Spleen (tissue), 11 donors: ENCODE results near the gene ACER3. TPM values are rescaled to one million over a fixed set of nuclear protein-coding genes. Genes with fewer than 3 reads are reported as not detected.

ENCODE experiments used
- DNase-seq: peaks from one replicate; pipeline ENCODE4 v3.0.0-alpha.2; 2020
- H3K27ac ChIP-seq, 8 donors: fragments of 200-600 bp; sonication (generic) in 7 of 8; 1 replicate in 4 of 8; 2 replicates in 4 of 8; pipeline versions ENCODE4 v1.5.0 to v1.8.0; 2016 to 2021; ENCODE audit warnings: inconsistent platforms in 4 of 8, mild to moderate bottlenecking in 4 of 8, moderate library complexity in 1 of 8
- H3K27me3 ChIP-seq, 7 donors: fragments of 200-600 bp; sonication (generic) in 6 of 7; replicated peaks in 1 of 7; 1 replicate in 4 of 7; 2 replicates in 3 of 7; pipeline versions ENCODE4 v1.5.0 to v1.8.0; 2016 to 2021; ENCODE audit warnings: inconsistent platforms in 3 of 7, mild to moderate bottlenecking in 1 of 7
- H3K36me3 ChIP-seq, 6 donors: fragments of 200-600 bp; sonication (generic) in 5 of 6; 1 replicate in 4 of 6; 2 replicates in 2 of 6; pipeline versions ENCODE4 v1.5.0 to v1.8.0; 2016 to 2021; ENCODE audit warnings: inconsistent platforms in 2 of 6
- H3K4me1 ChIP-seq, 6 donors: fragments of 200-600 bp; sonication (generic) in 5 of 6; 1 replicate in 3 of 6; 2 replicates in 3 of 6; pipeline versions ENCODE4 v1.5.0 to v1.8.0; 2016 to 2021; ENCODE audit warnings: inconsistent platforms in 3 of 6
- H3K4me3 ChIP-seq, 8 donors: fragments of 200-600 bp; sonication (generic) in 7 of 8; 1 replicate in 4 of 8; 2 replicates in 4 of 8; pipeline versions ENCODE4 v1.5.0 to v1.8.0; 2016 to 2021; ENCODE audit warnings: inconsistent platforms in 4 of 8, mild to moderate bottlenecking in 4 of 8, moderate library complexity in 2 of 8
- H3K9me3 ChIP-seq, 8 donors: fragments of 200-600 bp; sonication (generic) in 7 of 8; 1 replicate in 4 of 8; 2 replicates in 4 of 8; pipeline versions ENCODE4 v1.5.0 to v1.8.0; 2016 to 2021; ENCODE audit warnings: inconsistent platforms in 4 of 8
- CTCF ChIP-seq, 11 experiments: fragments of 200-600 bp in 7 of 11; fragments of 450-650 bp in 4 of 11; sonication (generic) in 4 of 11; IDR thresholded peaks in 8 of 11; conservative IDR thresholded peaks in 3 of 11; 1 replicate in 7 of 11; 2 replicates in 4 of 11; pipeline versions ENCODE4 v1.4.0 to v1.8.0; 2016 to 2021; ENCODE audit warnings: antibody characterized with exemption in 11 of 11, inconsistent platforms in 4 of 11, mild to moderate bottlenecking in 1 of 11
- POLR2A ChIP-seq, 3 donors: fragments of 450-650 bp; IDR thresholded peaks; one replicate each; pipeline ENCODE4 v1.5.1; 2017; ENCODE audit warnings: antibody characterized with exemption in 3 of 3, mild to moderate bottlenecking in 1 of 3
- POLR2AphosphoS5 ChIP-seq, 3 donors: sonication (generic); formaldehyde crosslinking; IDR thresholded peaks; one replicate each; pipeline ENCODE4 v1.5.1; 2017; ENCODE audit warnings: antibody characterized with exemption in 3 of 3
- whole genome bisulfite sequencing, 5 donors: extraction: QIAGEN DNeasy Blood & Tissue Kit in 3 of 5; methylation state at CpG; one replicate each; pipeline versions ENCODE4 v1.1.5 to v1.1.7; 2013 to 2018; 5-methylcytosine and 5-hydroxymethylcytosine counted together
- intact Hi-C: fragments of 100-400 bp; cut with DNase I; formaldehyde crosslinking; loops from one replicate; pipeline ENCODE4 v1.15.0; 2023; ENCODE audit warnings: low total_unique reads
- polyA plus RNA-seq, 3 donors: library from polyadenylated mRNA; stranded (reverse); fragments of 200-250 nt; gene quantifications; one replicate each; pipeline ENCODE4 v1.2.1, GENCODE V29; 2013
- total RNA-seq, 7 donors: library from RNA; depleted of rRNA in 3 of 7; stranded (reverse); fragments of >200 nt in 3 of 7; fragmentation: NEBNext Ultra II Directional in 4 of 7; extraction: Animal tissue kit (Norgen Biotek cat#: 25700) in 4 of 7; gene quantifications; one replicate each; pipeline versions ENCODE4 v1.1.0 to v1.2.1, GENCODE V29; 2016 to 2021
- donor health status: healthy with polysubstance abuse.
- donor health status: DM: no; HTN: no; CAD: no; lungs with moderate emphysema.
- donor health status: DM: no; HTN: no; CAD: no.
- donor health status: Bipolar disorder and iron deficiency.
- donor health status: healthy.
- donor health status: DM: no; HTN: no; CAD: no.
- donor health status: DM: yes; HTN: yes; CAD: no.

ACER3 gene
- total and polyA plus RNA-seq, 10 donors: 2.9 to 52.2 (median 32.1) TPM

DNA sequence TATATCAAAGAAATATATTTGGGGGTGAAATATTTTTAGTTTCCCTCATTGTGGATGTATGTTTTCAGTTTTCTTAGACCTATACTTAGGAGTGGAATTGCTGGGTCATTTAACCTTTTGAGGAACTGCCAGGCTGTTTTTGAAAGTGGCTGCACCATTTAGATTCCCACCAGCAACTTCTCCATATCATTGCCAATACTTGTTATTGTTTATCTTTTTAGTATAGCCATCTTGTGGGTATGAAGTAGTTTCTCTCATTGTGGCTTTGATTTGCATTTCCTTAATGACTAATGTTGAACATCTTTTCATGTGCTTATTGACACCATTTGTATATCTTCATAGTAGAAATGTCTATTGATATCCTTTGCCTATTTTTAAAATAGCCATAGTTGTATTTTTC lies 111.3 kb downstream of the ACER3 start:
- intact Hi-C loops: no loop called here
- TF ChIP-seq CTCF (IDR thresholded peaks at IDR 0.05 in 8 of 11, conservative IDR thresholded peaks at IDR 0.05 in 3 of 11) (no peak), POLR2AphosphoS5 (IDR thresholded peaks at IDR 0.05) (no peak), POLR2A (IDR thresholded peaks at IDR 0.05) (no peak)
- Histone ChIP-seq H3K9me3 (peaks cover 0 to 26% (median 19%) of the 10 kb centered on the region in 8 donors), H3K36me3 (peaks cover 0 to 18% (median 3%) of the 10 kb centered on the region in 6 donors), H3K4me3 (no peak overlapping the region), H3K4me1 (no peaks in the 10 kb centered on the region), H3K27ac (no peak overlapping the region), H3K27me3 (no peaks in the 10 kb centered on the region)
- DNase-seq: no peak

- Histone ChIP-seq H3K27ac (no peak overlapping the region), H3K27me3 (no peaks in the 10 kb centered on the region), H3K9me3 (peaks cover 0 to 41% (median 33%) of the 10 kb centered on the region in 8 donors), H3K4me3 (no peak overlapping the region), H3K36me3 (peaks cover 0 to 38% (median 16%) of the 10 kb centered on the region in 6 donors), H3K4me1 (no peaks in the 10 kb centered on the region)
- TF ChIP-seq POLR2A (IDR thresholded peaks at IDR 0.05) (no peak), POLR2AphosphoS5 (IDR thresholded peaks at IDR 0.05) (no peak), CTCF (IDR thresholded peaks at IDR 0.05 in 8 of 11, conservative IDR thresholded peaks at IDR 0.05 in 3 of 11) (no peak)
- no peak for DNase-seq
- intact Hi-C loops: no loop called here
- 46 to 90% (median 73%) methylated on average over 2 of the region's 2 CpGs for WGBS, 5 donors
Measured at GRCh38 chr11:76974179-76974891, 113.6 kb downstream of the ACER3 start.

DNA sequence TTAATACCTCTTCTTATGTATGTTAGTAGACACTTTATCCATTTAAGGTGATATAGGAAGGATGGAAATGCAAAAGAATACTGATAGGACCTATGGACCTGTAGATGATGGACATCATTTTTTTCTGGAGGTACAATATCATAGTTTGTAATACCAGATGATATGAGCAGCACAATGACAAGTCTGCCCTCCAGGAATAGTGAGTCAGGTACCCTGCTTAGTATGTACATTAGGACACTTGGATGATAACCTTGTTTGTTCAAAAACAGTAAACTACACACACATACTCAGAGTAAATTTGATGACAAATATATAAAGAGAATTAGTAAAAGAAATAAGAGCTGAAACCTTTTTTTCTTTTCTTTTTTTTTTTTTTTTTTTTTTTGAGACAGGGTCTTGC lies 114.8 kb downstream of the ACER3 start:
- Histone ChIP-seq H3K4me1 (no peaks in the 10 kb centered on the region), H3K27me3 (no peaks in the 10 kb centered on the region), H3K36me3 (peaks cover 0 to 38% (median 16%) of the 10 kb centered on the region in 6 donors), H3K9me3 (peaks cover 0 to 34% (median 30%) of the 10 kb centered on the region in 8 donors), H3K4me3 (no peak overlapping the region), H3K27ac (no peak overlapping the region)
- intact Hi-C loops: no loop called here
- DNase-seq: no peak
- no peak for TF ChIP-seq CTCF (IDR thresholded peaks at IDR 0.05 in 8 of 11, conservative IDR thresholded peaks at IDR 0.05 in 3 of 11)
- TF ChIP-seq POLR2A (IDR thresholded peaks at IDR 0.05): no peak
- no peak for TF ChIP-seq POLR2AphosphoS5 (IDR thresholded peaks at IDR 0.05)

DNA sequence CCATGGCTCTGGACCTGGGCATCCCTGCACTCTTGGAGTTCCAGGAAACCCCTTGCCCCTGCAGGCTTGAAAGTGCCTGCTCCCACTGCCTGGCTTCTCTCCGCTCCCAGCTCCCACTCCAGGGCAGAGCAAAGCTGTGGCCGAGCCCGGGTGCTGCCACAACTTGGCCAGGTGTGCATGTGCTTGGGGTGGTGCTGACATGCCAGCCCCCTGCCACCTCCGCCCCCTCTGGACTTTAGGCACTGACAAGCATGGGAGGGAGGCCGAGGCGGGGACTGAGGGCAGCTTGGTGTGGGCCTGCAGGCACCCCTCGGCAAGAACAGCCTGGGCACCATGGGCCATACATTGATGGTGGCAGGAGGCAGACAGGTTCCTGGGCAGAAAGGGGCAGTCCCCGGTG lies 117.1 kb downstream of the ACER3 start:
- peaks cover 0 to 39% (median 16%) of the 10 kb centered on the region in 6 donors for H3K36me3 ChIP-seq
- TF ChIP-seq POLR2AphosphoS5 (IDR thresholded peaks at IDR 0.05) (no peak), CTCF (IDR thresholded peaks at IDR 0.05 in 8 of 11, conservative IDR thresholded peaks at IDR 0.05 in 3 of 11) (no peak), POLR2A (IDR thresholded peaks at IDR 0.05) (no peak)
- 93 to 100% (median 97%) methylated on average over 5 to 8 of the region's 8 CpGs for WGBS, 5 donors
- no peak overlapping the region for H3K4me3 ChIP-seq
- H3K4me1 ChIP-seq: no peaks in the 10 kb centered on the region
- DNase-seq: no peak
- H3K27ac ChIP-seq: no peak overlapping the region
- peaks cover 0 to 16% (median 13%) of the 10 kb centered on the region in 8 donors for H3K9me3 ChIP-seq
- no peaks in the 10 kb centered on the region for H3K27me3 ChIP-seq
- intact Hi-C loops: no loop called here
